Vagina (tissue), 2 donors: ENCODE data around the gene TNRC6B. TPM values are rescaled to one million over a fixed set of nuclear protein-coding genes. Genes with fewer than 3 reads are reported as not detected.

Experiments
- DNase-seq, 2 donors: peaks; one replicate each; pipeline ENCODE4 v3.0.0-alpha.2; 2017; ENCODE audit errors: extremely low spot score in 2 of 2
- H3K27ac ChIP-seq: fragments of 200-600 bp; sonication (generic); one replicate; pipeline ENCODE4 v1.5.1; 2019
- H3K27me3 ChIP-seq: fragments of 200-600 bp; sonication (generic); one replicate; pipeline ENCODE4 v1.5.1; 2019
- H3K36me3 ChIP-seq, 2 donors: fragments of 200-600 bp; sonication (generic); one replicate each; pipeline ENCODE4 v1.5.1; 2017 to 2019
- H3K4me1 ChIP-seq: fragments of 200-600 bp; sonication (generic); one replicate; pipeline ENCODE4 v1.5.1; 2019
- H3K4me3 ChIP-seq, 2 donors: fragments of 200-600 bp; sonication (generic); 1 replicate in 1 of 2; 2 replicates in 1 of 2; pipeline ENCODE4 v1.5.1; 2016 to 2019
- H3K9me3 ChIP-seq: fragments of 200-600 bp; sonication (generic); one replicate; pipeline ENCODE4 v1.5.1; 2019
- CTCF ChIP-seq, 3 experiments: fragments of 450-650 bp in 2 of 3; fragments of 200-600 bp in 1 of 3; sonication (generic) in 1 of 3; IDR thresholded peaks; one replicate each; pipeline ENCODE4 v1.5.1; 2017 to 2019; ENCODE audit warnings: antibody characterized with exemption in 3 of 3, mild to moderate bottlenecking in 2 of 3, moderate library complexity in 2 of 3
- POLR2A ChIP-seq, 2 donors: fragments of 450-650 bp; IDR thresholded peaks; one replicate each; pipeline ENCODE4 v1.6.1; 2017; ENCODE audit warnings: antibody characterized with exemption in 2 of 2, mild to moderate bottlenecking in 2 of 2, moderate library complexity in 2 of 2
- POLR2AphosphoS5 ChIP-seq, 2 donors: sonication (generic); formaldehyde crosslinking; IDR thresholded peaks; one replicate each; pipeline ENCODE4 v1.9.0; 2017; ENCODE audit warnings: antibody characterized with exemption in 2 of 2, mild to moderate bottlenecking in 2 of 2, low read depth in 1 of 2; ENCODE audit not compliant: insufficient read depth in 1 of 2
- intact Hi-C: fragments of 100-400 bp; cut with DNase I; formaldehyde crosslinking; loops from one replicate; pipeline ENCODE4 v1.15.1; 2023
- total RNA-seq: library from RNA; depleted of rRNA; stranded (reverse); fragments of >200 nt; gene quantifications from one replicate; pipeline ENCODE4 v1.2.3, GENCODE V29; 2016

Gene TNRC6B
- total RNA-seq, 1 donor from 2014 or later, result 32.7 TPM

GRCh38 chr22:40385036-40385782 is 207.5 kb downstream of the TNRC6B start:
- no peaks in the 10 kb centered on the region for H3K36me3 ChIP-seq
- intact Hi-C loops, result no loop called here
- H3K27ac ChIP-seq, result no peak overlapping the region
- DNase-seq, result no peak
- peaks cover 6% of the 10 kb centered on the region for H3K4me1 ChIP-seq
- no peak for TF ChIP-seq CTCF (IDR thresholded peaks at IDR 0.05)
- TF ChIP-seq POLR2A (IDR thresholded peaks at IDR 0.05), result no peak
- TF ChIP-seq POLR2AphosphoS5 (IDR thresholded peaks at IDR 0.05; ENCODE audit: insufficient read depth in 1 of 2, low read depth in 1 of 2), result no peak
- H3K9me3 ChIP-seq, result no peaks in the 10 kb centered on the region
- H3K4me3 ChIP-seq, result no peak overlapping the region
- no peaks in the 10 kb centered on the region for H3K27me3 ChIP-seq

Other genes starting within 250 kb of the TNRC6B start
- 1.7 TPM for gene TMA7B, start 217.5 kb upstream of the TNRC6B start, total RNA-seq
- 12.8 TPM for gene FAM83F, start 183.0 kb upstream of the TNRC6B start, total RNA-seq
- 41.0 TPM for gene ADSL, start 168.6 kb downstream of the TNRC6B start, total RNA-seq
- 75.6 TPM for gene SGSM3, start 192.7 kb downstream of the TNRC6B start, total RNA-seq